K562 (cell line): ENCODE data around the gene PDE4D.

Source experiments
- CC2D1A ChIP-seq: fragments of 450-650 bp; IDR thresholded peaks from 2 replicates; pipeline ENCODE4 v1.6.1; 2017; ENCODE audit warnings: mild to moderate bottlenecking
- NCOA1 ChIP-seq: fragments of 450-650 bp; IDR thresholded peaks from 2 replicates; pipeline ENCODE4 v1.6.1; 2016; ENCODE audit warnings: low read depth
- TAF1 ChIP-seq: IDR thresholded peaks from 2 replicates; pipeline ENCODE4 v1.6.1; 2011; ENCODE audit warnings: mild to moderate bottlenecking, low read length, moderate library complexity; ENCODE audit not compliant: insufficient read depth, control insufficient read depth, severe bottlenecking; ENCODE audit errors: extremely low read depth
- TF ChIP-seq, protein P1 (sequence below): sonication (generic); formaldehyde crosslinking; IDR thresholded peaks from 2 replicates; pipeline ENCODE4 v1.8.1; 2022; ENCODE audit warnings: missing genetic modification reagents

- TF ChIP-seq TAF1 (no peak), NCOA1 (no peak), CC2D1A (no peak)
- TF ChIP-seq, protein P1, sequence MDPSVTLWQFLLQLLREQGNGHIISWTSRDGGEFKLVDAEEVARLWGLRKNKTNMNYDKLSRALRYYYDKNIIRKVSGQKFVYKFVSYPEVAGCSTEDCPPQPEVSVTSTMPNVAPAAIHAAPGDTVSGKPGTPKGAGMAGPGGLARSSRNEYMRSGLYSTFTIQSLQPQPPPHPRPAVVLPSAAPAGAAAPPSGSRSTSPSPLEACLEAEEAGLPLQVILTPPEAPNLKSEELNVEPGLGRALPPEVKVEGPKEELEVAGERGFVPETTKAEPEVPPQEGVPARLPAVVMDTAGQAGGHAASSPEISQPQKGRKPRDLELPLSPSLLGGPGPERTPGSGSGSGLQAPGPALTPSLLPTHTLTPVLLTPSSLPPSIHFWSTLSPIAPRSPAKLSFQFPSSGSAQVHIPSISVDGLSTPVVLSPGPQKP (CRISPR knock-in tag), result no peak
Observed at GRCh38 chr5:59863777-59864176, 29.7 kb downstream of the PDE4D start.
